ENCODE data around the gene GALT. TPM values are rescaled to one million over a fixed set of nuclear protein-coding genes. Genes with fewer than 3 reads are reported as not detected.
A peak's percentile ranks its signal among the peaks of the same experiment; 100 is the strongest.

Gene GALT
- total RNA-seq, 1 donor from 2014 or later, result 35.5 TPM

GRCh38 chr9:34611811-34612787, 34.4 kb upstream of the GALT start, which contains the start of gene RPP25L:
Gene RPP25L, minus strand, starts transcription at chr9:34612097. Its CDS starts 801 bp downstream, at chr9:34611296.
- H3K4me3 Mint-ChIP-seq (ENCODE audit: unreplicated experiment), result peak within 1 kb of the TSS; percentile 75
- H3K27ac Mint-ChIP-seq (ENCODE audit: unreplicated experiment), result peak within 1 kb of the TSS; percentile 87
- peaks cover 5% of the 10 kb centered on the region for H3K36me3 Mint-ChIP-seq (ENCODE audit: low read depth)
- no peak for TF ChIP-seq CTCF (IDR thresholded peaks at IDR 0.05)
- H3K4me1 Mint-ChIP-seq (ENCODE audit: low read depth), result peaks cover 19% of the 10 kb centered on the region
- no peak for DNase-seq (ENCODE audit: low spot score)
- no peaks in the 10 kb centered on the region for H3K27me3 Mint-ChIP-seq (ENCODE audit: low read depth)
- no peaks in the 10 kb centered on the region for H3K9me3 Mint-ChIP-seq (ENCODE audit: low read depth)

- H3K27ac Mint-ChIP-seq (ENCODE audit: unreplicated experiment), result peak overlapping the region; percentile 87
- H3K36me3 Mint-ChIP-seq (ENCODE audit: low read depth), result peaks cover 8% of the 10 kb centered on the region
- peak overlapping the region; percentile 75 for H3K4me3 Mint-ChIP-seq (ENCODE audit: unreplicated experiment)
- DNase-seq (ENCODE audit: low spot score), result no peak
- peaks cover 19% of the 10 kb centered on the region for H3K4me1 Mint-ChIP-seq (ENCODE audit: low read depth)
- H3K9me3 Mint-ChIP-seq (ENCODE audit: low read depth), result no peaks in the 10 kb centered on the region
- TF ChIP-seq CTCF (IDR thresholded peaks at IDR 0.05), result peak; percentile 92
- H3K27me3 Mint-ChIP-seq (ENCODE audit: low read depth), result no peaks in the 10 kb centered on the region
Observed at GRCh38 chr9:34612788-34613390, 33.6 kb upstream of the GALT start.

- H3K4me1 Mint-ChIP-seq (ENCODE audit: low read depth), result peaks cover 34% of the 10 kb centered on the region
- no peak for DNase-seq (ENCODE audit: low spot score)
- no peak for TF ChIP-seq CTCF (IDR thresholded peaks at IDR 0.05)
- H3K27ac Mint-ChIP-seq (ENCODE audit: unreplicated experiment), result no peak overlapping the region
- no peak overlapping the region for H3K4me3 Mint-ChIP-seq (ENCODE audit: unreplicated experiment)
- H3K36me3 Mint-ChIP-seq (ENCODE audit: low read depth), result peaks cover 8% of the 10 kb centered on the region
- no peaks in the 10 kb centered on the region for H3K9me3 Mint-ChIP-seq (ENCODE audit: low read depth)
- H3K27me3 Mint-ChIP-seq (ENCODE audit: low read depth), result no peaks in the 10 kb centered on the region
Observed at GRCh38 chr9:34615132-34615531, 31.3 kb upstream of the GALT start.

GRCh38 chr9:34620061-34620994, 26.1 kb upstream of the GALT start, which contains the start of gene DCTN3:
Gene DCTN3, minus strand, starts transcription at chr9:34620495. Its CDS starts 31 bp downstream, at chr9:34620464.
- TF ChIP-seq CTCF (IDR thresholded peaks at IDR 0.05), result no peak
- peak within 1 kb of the TSS; percentile 76 for H3K27ac Mint-ChIP-seq (ENCODE audit: unreplicated experiment)
- peaks cover 8% of the 10 kb centered on the region for H3K36me3 Mint-ChIP-seq (ENCODE audit: low read depth)
- peaks cover 3% of the 10 kb centered on the region for H3K27me3 Mint-ChIP-seq (ENCODE audit: low read depth)
- no peak for DNase-seq (ENCODE audit: low spot score)
- H3K9me3 Mint-ChIP-seq (ENCODE audit: low read depth), result no peaks in the 10 kb centered on the region
- H3K4me1 Mint-ChIP-seq (ENCODE audit: low read depth), result peaks cover 23% of the 10 kb centered on the region
- H3K4me3 Mint-ChIP-seq (ENCODE audit: unreplicated experiment), result peak within 1 kb of the TSS; percentile 92

Data from chondrocyte (in vitro differentiated cells).